Naive thymus-derived CD4-positive, alpha-beta T cell (primary cell): ENCODE measurements around the gene SFXN1. TPM values are rescaled to one million over a fixed set of nuclear protein-coding genes. Genes with fewer than 3 reads are reported as not detected.
"Not testable (repeated sequence)": the region's sequence is repeated elsewhere in the genome, so short reads cannot be mapped to it uniquely, and the experiment has no call there.

ENCODE experiments used
- ATAC-seq: fragments of 150-1000 bp; cut with Tn5 transposase; 2 replicates; pipeline ENCODE4 v1.10.0; 2021; ENCODE audit warnings: mild to moderate bottlenecking, moderate library complexity
- CTCF ChIA-PET: fragments of 350-600 bp; sonication (Branson Sonifier 250); formaldehyde crosslinking; loops from one replicate; lab custom pipeline; 2021; ENCODE audit warnings: antibody characterized with exemption; lab: Charles Lee
- POLR2A ChIA-PET: fragments of 350-600 bp; sonication (Branson Sonifier 250); formaldehyde crosslinking; loops from one replicate; lab custom pipeline; 2021; ENCODE audit warnings: antibody characterized with exemption, inconsistent platforms; lab: Charles Lee
- DNase-seq, 9 donors: peaks; one replicate each; pipeline versions ENCODE4 v3.0.0 to v3.0.0-alpha.2; 2020 to 2022; ENCODE audit warnings: mixed read lengths in 1 of 9
- H3K27ac ChIP-seq: one replicate; pipeline ENCODE4 v1.7.0; 2013; ENCODE audit warnings: mild to moderate bottlenecking, low read depth, low read length, moderate library complexity
- H3K27me3 ChIP-seq, 2 donors: one replicate each; pipeline ENCODE4 v1.7.0; 2013; ENCODE audit warnings: low read length in 2 of 2, mild to moderate bottlenecking in 2 of 2, moderate library complexity in 2 of 2; ENCODE audit not compliant: control insufficient read depth in 2 of 2, insufficient read depth in 2 of 2
- H3K36me3 ChIP-seq, 3 experiments: 1 replicate in 2 of 3; 2 replicates in 1 of 3; pipeline ENCODE4 v1.7.0; 2013; ENCODE audit warnings: low read length in 3 of 3, mild to moderate bottlenecking in 3 of 3, moderate library complexity in 1 of 3; ENCODE audit not compliant: insufficient read depth in 3 of 3, control insufficient read depth in 2 of 3
- H3K4me1 ChIP-seq, 2 donors: one replicate each; pipeline ENCODE4 v1.7.0; 2013; ENCODE audit warnings: low read length in 2 of 2, mild to moderate bottlenecking in 2 of 2, moderate library complexity in 1 of 2; ENCODE audit not compliant: control insufficient read depth in 2 of 2, insufficient read depth in 2 of 2
- H3K4me3 ChIP-seq: 2 replicates; pipeline ENCODE4 v1.7.0; 2013; ENCODE audit warnings: mild to moderate bottlenecking, low read length
- H3K9me3 ChIP-seq, 3 experiments: 1 replicate in 2 of 3; 2 replicates in 1 of 3; pipeline ENCODE4 v1.7.0; 2013; ENCODE audit warnings: low read length in 3 of 3; ENCODE audit not compliant: control insufficient read depth in 2 of 3
- H3K27ac Mint-ChIP-seq, 9 donors: one replicate each; pipeline ENCODE4 v1.8.0; 2020 to 2022; ENCODE audit warnings: mixed read lengths in 9 of 9, mild to moderate bottlenecking in 8 of 9, moderate library complexity in 5 of 9, inconsistent platforms in 2 of 9
- H3K27me3 Mint-ChIP-seq, 5 donors: one replicate each; pipeline ENCODE4 v1.8.0; 2021 to 2022; ENCODE audit warnings: mixed read lengths in 5 of 5, mild to moderate bottlenecking in 1 of 5
- H3K36me3 Mint-ChIP-seq, 5 donors: one replicate each; pipeline ENCODE4 v1.8.0; 2020 to 2022; ENCODE audit warnings: mixed read lengths in 5 of 5, mild to moderate bottlenecking in 3 of 5, inconsistent platforms in 1 of 5
- H3K4me1 Mint-ChIP-seq, 7 donors: one replicate each; pipeline ENCODE4 v1.8.0; 2020 to 2022; ENCODE audit warnings: mixed read lengths in 7 of 7, mild to moderate bottlenecking in 3 of 7, inconsistent platforms in 1 of 7
- H3K4me3 Mint-ChIP-seq, 10 donors: one replicate each; pipeline ENCODE4 v1.8.0; 2020 to 2022; ENCODE audit warnings: mild to moderate bottlenecking in 10 of 10, mixed read lengths in 10 of 10, moderate library complexity in 6 of 10, inconsistent platforms in 2 of 10
- H3K9me3 Mint-ChIP-seq, 11 donors: one replicate each; pipeline ENCODE4 v1.8.0; 2020 to 2022; ENCODE audit warnings: mixed read lengths in 11 of 11, mild to moderate bottlenecking in 4 of 11, inconsistent platforms in 1 of 11, moderate library complexity in 1 of 11
- intact Hi-C, 2 donors: fragments of 100-400 bp; cut with micrococcal nuclease; formaldehyde crosslinking; loops; one replicate each; pipeline ENCODE4 v1.15.1; 2023
- polyA plus RNA-seq, 2 donors: library from polyadenylated mRNA; unstranded; fragments of 300-500 nt; fragmentation: Illumina TruSeq; gene quantifications; one replicate each; pipeline ENCODE4 v1.2.3, GENCODE V29; 2021
- total RNA-seq, 6 experiments: library from RNA in 5 of 6; stranded (reverse) in 5 of 6; gene quantifications; 1 replicate in 5 of 6; 2 replicates in 1 of 6; pipeline ENCODE4 v1.2.3 and lab custom pipeline; 2021 to 2026

SFXN1 gene
- total and polyA plus RNA-seq, 7 experiments from 2014 or later: 40.2 to 177 (median 88.8) TPM

- Mint-ChIP-seq H3K27ac (peak overlapping the region in 5 of 9 donors; percentile 15 to 71 (median 53)), H3K4me1 (peaks cover 13 to 51% (median 30%) of the 10 kb centered on the region in 7 donors), H3K27me3 (no peaks in the 10 kb centered on the region), H3K36me3 (peaks cover 0 to 16% (median 4%) of the 10 kb centered on the region in 5 donors), H3K4me3 (peak overlapping the region; percentile 75 to 84 (median 77)), H3K9me3 (no peaks in the 10 kb centered on the region)
- intact Hi-C loops: loop anchor here (1.0 to 10.0 kb wide), 10 partner anchors 13 to 360 kb away; partner anchors contain the start of gene HRH2 (in 1 of the 2)
- Histone ChIP-seq H3K36me3 (peaks cover 0 to 4% (median 0%) of the 10 kb centered on the region in 3 experiments), H3K27ac (no peak overlapping the region), H3K27me3 (no peaks in the 10 kb centered on the region), H3K4me3 (peak overlapping the region; percentile 40), H3K4me1 (peaks cover 4 to 16% of the 10 kb centered on the region in 2 donors), H3K9me3 (no peaks in the 10 kb centered on the region)
- POLR2A ChIA-PET: interaction anchor here (0.6 to 1.7 kb wide), 7 partner anchors 16 to 184 kb away, joined by 3 to 7 read pairs (median 3); partner anchors contain the start of gene SFXN1
- CTCF ChIA-PET: interaction anchor here (0.6 to 8.1 kb wide), 42 partner anchors 8 to 1679 kb away, joined by 3 to 153 read pairs (median 4); partner anchors contain the start of gene HRH2
- peak; percentile 72 to 86 (median 83) for DNase-seq
- ATAC-seq: peak; percentile 99
These were observed 55.9 kb downstream of the SFXN1 start for GRCh38 chr5:175534070-175534932.

GRCh38 chr5:175535331-175535730 lies 57.0 kb downstream of the SFXN1 start:
- Mint-ChIP-seq H3K36me3 (peaks cover 0 to 11% (median 2%) of the 10 kb centered on the region in 5 donors), H3K4me1 (peaks cover 13 to 51% (median 30%) of the 10 kb centered on the region in 7 donors), H3K27ac (peak overlapping the region in 1 of 9 donors; percentile 46), H3K4me3 (peak overlapping the region in 5 of 10 donors; percentile 20 to 84 (median 30))
- intact Hi-C loops: loop anchor here (2.0 to 10.0 kb wide), 3 partner anchors 117 to 359 kb away; no protein-coding TSS in a partner anchor
- not testable (repeated sequence) for H3K27me3 Mint-ChIP-seq, DNase-seq, H3K36me3 ChIP-seq, H3K27ac ChIP-seq, H3K9me3 ChIP-seq, H3K9me3 Mint-ChIP-seq, H3K4me3 ChIP-seq, ATAC-seq, H3K27me3 ChIP-seq
- CTCF ChIA-PET: interaction anchor here (1.0 to 8.1 kb wide), 14 partner anchors 10 to 191 kb away, joined by 3 to 153 read pairs (median 10); partner anchors contain the start of gene HRH2
- peaks cover 4 to 16% of the 10 kb centered on the region in 2 donors for H3K4me1 ChIP-seq
- POLR2A ChIA-PET: interaction anchor here (0.7 to 1.7 kb wide), 3 partner anchors 57 to 183 kb away, joined by 3 to 7 read pairs (median 4); partner anchors contain the start of gene SFXN1

GRCh38 chr5:175535796-175536195 lies 57.4 kb downstream of the SFXN1 start:
- Histone ChIP-seq H3K4me3 (no peak overlapping the region), H3K27me3 (no peaks in the 10 kb centered on the region), H3K27ac (no peak overlapping the region), H3K9me3 (no peaks in the 10 kb centered on the region), H3K36me3 (peaks cover 0 to under 1% (median 0%) of the 10 kb centered on the region in 3 experiments), H3K4me1 (peaks cover 4 to 16% of the 10 kb centered on the region in 2 donors)
- DNase-seq: no peak
- ChIA-PET POLR2A (interaction anchor here (1.0 kb wide), 2 partner anchors 16 to 183 kb away, joined by 3 to 4 read pairs; no protein-coding TSS in a partner anchor), CTCF (interaction anchor here (1.0 to 8.1 kb wide), 7 partner anchors 11 to 183 kb away, joined by 3 to 153 read pairs (median 27); partner anchors contain the start of gene HRH2)
- Mint-ChIP-seq H3K4me1 (peaks cover 13 to 51% (median 30%) of the 10 kb centered on the region in 7 donors), H3K27ac (peak overlapping the region in 2 of 9 donors; percentile 2 to 91), H3K4me3 (peak overlapping the region in 2 of 10 donors; percentile 3 to 20), H3K36me3 (peaks cover 0 to 9% (median 0%) of the 10 kb centered on the region in 5 donors), H3K27me3 (no peaks in the 10 kb centered on the region), H3K9me3 (no peaks in the 10 kb centered on the region)
- no peak for ATAC-seq
- intact Hi-C loops: loop anchor here (2.0 to 10.0 kb wide), 3 partner anchors 117 to 359 kb away; no protein-coding TSS in a partner anchor

GRCh38 chr5:175538576-175538975 lies 60.2 kb downstream of the SFXN1 start:
- peaks cover 0 to 7% (median 0%) of the 10 kb centered on the region in 5 donors for H3K36me3 Mint-ChIP-seq
- H3K4me1 Mint-ChIP-seq: peaks cover 13 to 53% (median 30%) of the 10 kb centered on the region in 7 donors
- no peak overlapping the region for H3K27ac ChIP-seq
- CTCF ChIA-PET: interaction anchor here (7.6 to 8.1 kb wide), 2 partner anchors 155 to 180 kb away, joined by 46 to 153 read pairs; no protein-coding TSS in a partner anchor
- H3K9me3 Mint-ChIP-seq: no peaks in the 10 kb centered on the region
- peak overlapping the region in 1 of 9 donors; percentile 62 for H3K27ac Mint-ChIP-seq
- no peaks in the 10 kb centered on the region for H3K36me3 ChIP-seq
- ATAC-seq (no peak), DNase-seq (no peak)
- no peaks in the 10 kb centered on the region for H3K27me3 Mint-ChIP-seq
- no peaks in the 10 kb centered on the region for H3K27me3 ChIP-seq
- peaks cover 4 to 16% of the 10 kb centered on the region in 2 donors for H3K4me1 ChIP-seq
- POLR2A ChIA-PET: no interaction called here
- H3K9me3 ChIP-seq: no peaks in the 10 kb centered on the region
- intact Hi-C loops: loop anchor here in 1 of 2 donors (10.0 kb wide), 1 partner anchor 356 kb away; no protein-coding TSS in a partner anchor
- no peak overlapping the region for H3K4me3 Mint-ChIP-seq
- H3K4me3 ChIP-seq: no peak overlapping the region

- intact Hi-C loops: loop anchor here in 1 of 2 donors (10.0 kb wide), 1 partner anchor 355 kb away; no protein-coding TSS in a partner anchor
- no peak overlapping the region for H3K4me3 ChIP-seq
- no peak for ATAC-seq
- no peak for DNase-seq
- H3K4me1 ChIP-seq: peaks cover 0 to 8% of the 10 kb centered on the region in 2 donors
- Mint-ChIP-seq H3K27me3 (no peaks in the 10 kb centered on the region), H3K9me3 (peaks cover 0 to 6% (median 0%) of the 10 kb centered on the region in 11 donors), H3K36me3 (peaks cover 0 to 6% (median 5%) of the 10 kb centered on the region in 5 donors), H3K4me3 (no peak overlapping the region), H3K27ac (no peak overlapping the region), H3K4me1 (peaks cover 6 to 43% (median 20%) of the 10 kb centered on the region in 7 donors)
- H3K27ac ChIP-seq: no peak overlapping the region
- no peaks in the 10 kb centered on the region for H3K9me3 ChIP-seq
- POLR2A ChIA-PET: interaction anchor here (1.2 kb wide), 1 partner anchor 113 kb away, joined by 5 read pairs; no protein-coding TSS in a partner anchor
- H3K36me3 ChIP-seq: no peaks in the 10 kb centered on the region
- H3K27me3 ChIP-seq: no peaks in the 10 kb centered on the region
- CTCF ChIA-PET: interaction anchor here (1.8 kb wide), 1 partner anchor 154 kb away, joined by 5 read pairs; no protein-coding TSS in a partner anchor
These were observed 61.6 kb downstream of the SFXN1 start for GRCh38 chr5:175539936-175540335.

GRCh38 chr5:175541264-175541663 lies 62.9 kb downstream of the SFXN1 start:
- POLR2A ChIA-PET: interaction anchor here (1.1 kb wide), 1 partner anchor 157 kb away, joined by 3 read pairs; no protein-coding TSS in a partner anchor
- Mint-ChIP-seq H3K9me3 (peaks cover 0 to 6% (median 0%) of the 10 kb centered on the region in 11 donors), H3K4me1 (peaks cover 0 to 34% (median 6%) of the 10 kb centered on the region in 7 donors), H3K36me3 (peaks cover 0 to 6% (median 5%) of the 10 kb centered on the region in 5 donors), H3K27me3 (peaks cover 0 to 3% (median 0%) of the 10 kb centered on the region in 5 donors), H3K4me3 (no peak overlapping the region), H3K27ac (no peak overlapping the region)
- H3K4me3 ChIP-seq: no peak overlapping the region
- CTCF ChIA-PET: no interaction called here
- H3K27me3 ChIP-seq: no peaks in the 10 kb centered on the region
- H3K4me1 ChIP-seq: peaks cover 0 to 1% of the 10 kb centered on the region in 2 donors
- DNase-seq (no peak), ATAC-seq (no peak)
- no peak overlapping the region for H3K27ac ChIP-seq
- no peaks in the 10 kb centered on the region for H3K9me3 ChIP-seq
- intact Hi-C loops: no loop called here
- no peaks in the 10 kb centered on the region for H3K36me3 ChIP-seq
